ENCODE results near the gene SRRM4. TPM values are rescaled to one million over a fixed set of nuclear protein-coding genes. Genes with fewer than 3 reads are reported as not detected.

SRRM4 gene
- total and polyA plus RNA-seq, 10 of the 15 experiments (the other 5 are each of a cell fraction or from before 2014, with no cell fraction given): under 0.01 to 0.01 TPM; not detected in 8

GRCh38 chr12:119195256-119195655 is 213.9 kb downstream of the SRRM4 start:
- in situ Hi-C loops (cut with MboI): no loop called here
- Histone ChIP-seq H3K27ac (ENCODE audit: control insufficient read depth, insufficient read depth) (no peak overlapping the region), H3K9ac (ENCODE audit: control insufficient read depth, insufficient read depth, low read length) (no peak overlapping the region), H3K79me2 (ENCODE audit: control insufficient read depth, insufficient read depth, low read length) (no peaks in the 10 kb centered on the region), H4K20me1 (ENCODE audit: control insufficient read depth, insufficient read depth) (no peaks in the 10 kb centered on the region), H2AFZ (ENCODE audit: control insufficient read depth, low read depth, low read length) (no peak overlapping the region), H3K27me3 (replicated peaks in 1 of 2; ENCODE audit: control insufficient read depth in 2 of 2, insufficient read depth in 2 of 2, low read length in 1 of 2) (no peaks in the 10 kb centered on the region), H3K36me3 (ENCODE audit: control insufficient read depth in 2 of 2, insufficient read depth in 2 of 2, low read length in 1 of 2) (no peaks in the 10 kb centered on the region), H3K9me3 (replicated peaks; ENCODE audit: control insufficient read depth, insufficient read depth, low read length) (no peaks in the 10 kb centered on the region), H3K4me3 (no peak overlapping the region), H3K4me1 (ENCODE audit: control insufficient read depth, insufficient read depth, low read length) (no peaks in the 10 kb centered on the region), H3K4me2 (ENCODE audit: control insufficient read depth, insufficient read depth) (no peak overlapping the region)
- ATAC-seq (no peak), FAIRE-seq (no peak), DNase-seq (ENCODE audit: low read depth, low spot score) (no peak)
- intact Hi-C loops (cut with micrococcal nuclease; ENCODE audit: unreplicated experiment): no loop called here
- no peak for TF ChIP-seq HCFC1 (IDR thresholded peaks at IDR 0.05; ENCODE audit: low read length)
- TF ChIP-seq ATF3 (IDR thresholded peaks at IDR 0.05; ENCODE audit: borderline replicate concordance, extremely low read depth, low read depth, low read length): no peak
- TF ChIP-seq RUNX3 (IDR thresholded peaks at IDR 0.05; ENCODE audit: low read length): no peak
- TF ChIP-seq HSF1 (IDR thresholded peaks at IDR 0.05; ENCODE audit: low read depth, low read length): no peak
- no peak for TF ChIP-seq TARDBP (IDR thresholded peaks at IDR 0.05; ENCODE audit: borderline replicate concordance)
- no peak for TF ChIP-seq REST (IDR thresholded peaks at IDR 0.05; ENCODE audit: low read depth, low read length)
- no peak for TF ChIP-seq NBN (IDR thresholded peaks at IDR 0.05)
- TF ChIP-seq GABPA (IDR thresholded peaks at IDR 0.05; ENCODE audit: low read depth): no peak
- no peak for TF ChIP-seq NFYA (IDR thresholded peaks at IDR 0.05; ENCODE audit: borderline replicate concordance, low read depth, low read length)
- whole genome bisulfite sequencing (ENCODE audit: insufficient coverage, insufficient replicate concordance, low lambda C conversion rate, missing lambda C conversion rate): 58% methylated on average over 16 of the region's 16 CpGs
- ChIA-PET POLR2A (no interaction called here), CTCF (no interaction called here), SMC1A (ENCODE audit: uncharacterized antibody, unreplicated experiment) (no interaction called here), RAD21 (ENCODE audit: unreplicated experiment) (no interaction called here)
- BruUV-seq (replicated peaks): no TSS peak
